CD4-positive, alpha-beta T cell treated with Interleukin-10 for 1 hour (primary cell): ENCODE results near the gene FUT7.

Experiments used
- DNase-seq: peaks from one replicate; pipeline ENCODE4 v3.0.0-alpha.2; 2020

The FUT7 gene

GRCh38 chr9:137031904-137032640 is at the start of gene FUT7:
Gene FUT7, minus strand, starts transcription at chr9:137032088. Its CDS starts 97 bp downstream, at chr9:137031991.
- DNase-seq, result peak; percentile 54

DNA sequence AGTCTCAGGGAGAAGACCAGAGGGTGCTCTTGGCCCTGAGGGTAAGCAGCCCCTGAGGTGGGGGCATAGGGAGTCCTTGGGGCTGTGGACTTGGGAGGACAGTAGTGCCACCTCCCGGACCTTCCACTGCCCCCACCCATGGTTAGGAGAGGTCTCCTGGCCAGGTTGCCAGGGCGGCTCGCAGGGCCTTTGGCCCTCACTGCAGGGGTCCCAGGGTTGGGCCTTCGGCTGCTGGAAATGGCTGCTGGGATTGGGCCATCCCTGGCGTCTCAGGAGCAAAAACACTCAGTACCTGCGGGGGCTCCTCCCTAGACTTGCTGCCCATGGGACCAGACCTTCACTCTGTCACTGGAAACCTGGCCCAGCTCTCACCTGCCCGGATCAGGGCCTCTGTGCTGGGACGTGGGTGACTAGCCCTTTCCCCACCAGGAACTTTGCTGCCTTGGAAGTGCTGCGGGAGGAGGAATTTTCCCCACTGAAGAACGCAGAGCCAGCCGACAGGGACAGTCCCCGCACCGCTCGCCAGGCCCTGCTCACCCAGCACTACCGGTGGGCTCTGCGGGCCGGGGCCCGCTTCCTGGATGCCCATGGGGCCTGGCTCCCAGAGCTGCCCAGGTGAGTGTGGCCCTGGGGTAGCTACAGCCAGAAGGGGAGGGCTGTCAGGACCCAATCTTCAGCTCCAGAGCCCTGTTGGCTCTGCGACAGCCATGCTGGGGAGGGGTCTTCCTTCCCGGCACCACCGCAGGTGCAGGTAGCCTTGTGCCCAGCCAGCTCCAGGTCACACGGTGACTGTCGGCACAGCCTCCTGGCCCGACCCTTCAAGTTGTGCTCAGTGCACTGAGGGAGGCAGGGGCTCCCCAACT is 48.6 kb upstream of the FUT7 start:
- DNase-seq, result no peak

- DNase-seq, result no peak
Measured at GRCh38 chr9:137079401-137079787, 47.5 kb upstream of the FUT7 start.

DNA sequence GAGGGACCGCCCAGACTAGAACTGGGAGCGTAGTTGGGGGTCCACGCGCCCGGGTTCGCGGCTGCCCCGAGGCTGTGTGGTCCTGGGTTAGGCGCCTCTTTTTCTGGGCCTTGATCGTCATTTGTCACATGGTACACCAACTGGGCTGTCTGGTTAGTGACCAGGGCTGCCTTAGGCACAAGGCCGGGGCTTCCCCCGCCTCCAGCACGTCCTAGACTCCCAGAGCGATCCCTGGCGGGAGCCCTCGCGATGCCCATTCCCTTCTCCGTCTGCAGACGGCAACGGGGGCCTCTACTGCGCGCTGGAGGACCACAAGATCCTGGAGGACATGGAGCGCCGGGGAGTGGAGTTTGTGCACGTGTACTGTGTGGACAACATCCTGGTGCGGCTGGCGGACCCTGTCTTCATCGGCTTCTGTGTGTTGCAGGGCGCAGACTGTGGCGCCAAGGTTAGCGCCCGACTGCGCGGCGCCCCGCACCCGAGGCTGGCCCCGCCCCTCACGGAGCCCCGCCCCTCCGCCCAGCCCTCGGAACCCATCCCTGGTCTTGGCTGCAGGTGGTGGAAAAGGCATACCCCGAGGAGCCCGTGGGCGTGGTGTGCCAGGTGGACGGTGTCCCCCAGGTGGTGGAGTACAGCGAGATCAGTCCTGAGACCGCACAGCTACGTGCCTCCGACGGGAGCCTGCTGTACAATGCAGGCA is 47.0 kb upstream of the FUT7 start:
- no peak for DNase-seq

DNA sequence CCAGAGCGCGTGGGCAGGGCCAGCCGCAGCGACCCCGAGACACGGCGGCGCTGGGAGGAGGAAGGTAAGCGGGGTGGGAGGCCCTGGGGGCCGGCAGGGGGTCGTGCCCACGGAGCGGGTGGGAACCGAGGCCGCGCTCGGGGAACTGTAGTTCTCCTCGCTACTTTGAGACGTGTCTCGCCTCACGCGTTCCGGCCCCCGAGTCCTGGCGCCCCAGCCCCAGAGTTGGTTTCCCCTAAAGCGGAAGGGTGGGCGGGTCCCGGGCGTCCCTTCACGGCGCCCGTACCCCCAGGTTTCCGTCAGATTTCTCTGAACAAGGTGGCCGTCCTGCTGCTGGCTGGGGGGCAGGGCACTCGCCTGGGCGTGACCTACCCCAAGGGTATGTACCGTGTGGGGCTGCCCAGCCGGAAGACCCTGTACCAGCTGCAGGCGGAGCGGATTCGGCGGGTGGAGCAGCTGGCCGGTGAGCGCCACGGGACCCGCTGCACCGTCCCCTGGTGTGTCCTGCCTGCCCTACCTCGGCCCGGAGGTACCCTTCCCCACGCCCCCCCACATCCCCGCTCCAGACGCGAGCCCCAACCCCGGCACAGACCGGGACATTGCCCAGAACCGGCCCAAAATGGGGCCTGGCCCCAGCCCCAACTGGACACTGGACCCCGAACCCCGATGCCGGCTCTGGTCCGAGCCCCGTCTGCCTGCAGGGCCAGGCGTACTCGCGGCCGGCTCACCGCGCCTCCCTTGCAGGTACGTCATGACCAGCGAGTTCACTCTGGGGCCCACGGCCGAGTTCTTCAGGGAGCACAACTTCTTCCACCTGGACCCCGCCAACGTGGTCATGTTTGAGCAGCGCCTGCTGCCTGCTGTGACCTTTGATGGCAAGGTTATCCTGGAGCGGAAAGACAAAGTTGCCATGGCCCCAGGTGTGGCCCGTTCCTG is 46.1 kb upstream of the FUT7 start:
- DNase-seq, result peak; percentile 48

DNA sequence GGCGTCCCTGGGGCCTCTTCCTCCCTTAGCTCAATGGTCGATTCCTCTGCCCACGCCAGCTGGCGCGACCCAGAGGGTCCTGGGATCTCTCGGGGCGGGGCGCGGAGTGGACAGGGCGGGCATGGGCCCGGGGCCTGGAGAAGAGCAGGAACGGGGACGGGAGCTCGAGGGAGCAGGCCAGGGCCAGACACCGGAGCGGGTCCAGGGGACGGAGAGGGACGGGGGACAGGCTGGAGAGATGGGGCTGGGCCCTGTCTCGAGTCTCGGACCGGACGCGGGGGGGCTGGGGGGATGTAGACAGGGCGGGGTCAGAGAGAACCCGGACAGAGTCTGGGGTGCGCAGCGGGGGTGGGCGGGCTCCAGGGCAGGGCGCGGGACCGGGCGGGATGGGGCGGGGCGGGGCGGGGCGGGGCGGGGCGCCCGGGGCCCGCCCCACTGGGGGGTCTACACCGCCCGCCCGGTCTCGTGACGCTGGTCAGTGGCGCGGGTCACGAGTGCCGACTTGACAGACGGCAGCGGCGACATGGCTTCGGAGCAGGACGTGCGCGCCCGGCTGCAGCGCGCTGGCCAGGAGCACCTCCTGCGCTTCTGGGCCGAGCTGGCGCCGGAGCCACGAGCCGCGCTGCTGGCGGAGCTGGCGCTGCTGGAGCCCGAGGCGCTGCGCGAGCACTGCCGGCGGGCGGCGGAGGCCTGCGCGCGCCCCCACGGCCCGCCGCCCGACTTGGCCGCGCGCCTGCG is 45.3 kb upstream of the FUT7 start, which contains the start of gene UAP1L1:
Gene UAP1L1, plus strand, starts transcription at position 508 of the 738 bp plus-strand sequence. Its CDS starts 16 bp downstream, at position 524.
- DNase-seq, result peak; percentile 70

DNA sequence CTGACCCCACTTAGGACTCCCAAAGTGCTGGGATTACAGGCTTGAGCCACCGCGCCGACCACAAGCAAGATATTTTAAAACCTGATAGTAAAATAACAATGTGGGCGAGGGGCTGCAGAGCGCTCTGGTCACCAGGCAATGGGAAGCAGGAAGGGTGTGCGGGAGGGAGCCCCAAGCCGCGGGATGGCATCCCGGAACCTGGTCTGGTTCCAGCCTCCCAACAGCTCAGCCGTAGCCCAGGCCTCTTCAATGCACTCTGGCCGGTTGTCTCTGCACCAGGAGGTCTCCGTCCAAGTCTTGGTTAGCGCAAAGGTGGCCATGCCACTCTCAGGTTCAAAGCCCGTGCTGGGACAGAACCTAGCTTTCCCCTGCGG is 44.7 kb upstream of the FUT7 start:
- DNase-seq, result no peak

GRCh38 chr9:137075275-137075775 is 43.4 kb upstream of the FUT7 start:
- no peak for DNase-seq

DNA sequence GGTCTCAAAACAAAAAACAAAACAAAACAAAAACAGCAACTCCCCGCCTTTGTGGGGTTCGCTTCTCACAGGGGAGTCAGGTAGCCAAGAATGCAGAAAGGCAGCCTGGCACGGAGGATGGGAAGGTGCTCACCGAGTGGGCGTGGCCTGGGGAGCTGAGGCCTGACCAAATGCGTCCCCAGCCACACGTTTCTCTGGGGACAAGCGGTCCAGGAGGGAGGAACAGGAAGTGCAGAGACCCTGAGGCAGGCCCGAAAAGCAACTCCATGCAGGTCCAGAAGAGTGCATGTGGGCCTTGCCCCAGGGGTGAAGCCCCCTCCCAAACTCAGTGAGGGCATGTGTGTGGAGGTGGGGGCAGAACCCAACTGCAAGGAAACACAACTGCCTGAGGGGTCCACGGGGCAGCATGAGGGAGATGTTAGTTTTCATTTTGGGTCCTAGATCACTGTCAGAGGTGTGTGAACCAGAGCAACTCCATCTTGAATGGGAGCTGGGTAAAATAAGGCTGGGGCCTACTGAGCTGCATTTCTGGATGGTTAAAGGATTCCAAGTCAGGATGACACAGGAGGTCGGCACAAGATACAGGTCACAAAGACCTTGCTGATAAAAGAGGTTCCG is 42.9 kb upstream of the FUT7 start:
- no peak for DNase-seq

DNA sequence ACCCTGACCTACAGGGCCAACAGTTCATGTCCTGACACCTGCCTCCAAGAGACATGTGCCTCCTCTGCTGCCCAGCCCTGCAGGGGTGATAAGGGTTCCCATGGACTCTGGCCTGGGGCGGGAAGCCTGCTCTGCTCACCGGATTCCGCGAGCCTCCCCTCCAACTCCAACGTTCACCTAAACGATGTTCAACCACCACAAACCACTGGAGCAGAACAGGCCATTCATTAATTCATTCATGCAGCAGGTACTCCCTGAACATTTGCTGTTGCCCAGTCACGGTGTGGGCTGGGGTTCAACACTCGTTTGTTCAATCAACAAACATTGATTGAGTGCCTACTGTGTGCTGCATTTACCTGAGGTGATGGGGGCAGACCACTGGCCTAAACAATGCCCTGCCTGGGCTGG is 42.1 kb upstream of the FUT7 start:
- DNase-seq, result no peak

- DNase-seq, result no peak
Measured at GRCh38 chr9:137071282-137071681, 39.4 kb upstream of the FUT7 start.

- no peak for DNase-seq
Measured at GRCh38 chr9:137070906-137071275, 39.0 kb upstream of the FUT7 start.

DNA sequence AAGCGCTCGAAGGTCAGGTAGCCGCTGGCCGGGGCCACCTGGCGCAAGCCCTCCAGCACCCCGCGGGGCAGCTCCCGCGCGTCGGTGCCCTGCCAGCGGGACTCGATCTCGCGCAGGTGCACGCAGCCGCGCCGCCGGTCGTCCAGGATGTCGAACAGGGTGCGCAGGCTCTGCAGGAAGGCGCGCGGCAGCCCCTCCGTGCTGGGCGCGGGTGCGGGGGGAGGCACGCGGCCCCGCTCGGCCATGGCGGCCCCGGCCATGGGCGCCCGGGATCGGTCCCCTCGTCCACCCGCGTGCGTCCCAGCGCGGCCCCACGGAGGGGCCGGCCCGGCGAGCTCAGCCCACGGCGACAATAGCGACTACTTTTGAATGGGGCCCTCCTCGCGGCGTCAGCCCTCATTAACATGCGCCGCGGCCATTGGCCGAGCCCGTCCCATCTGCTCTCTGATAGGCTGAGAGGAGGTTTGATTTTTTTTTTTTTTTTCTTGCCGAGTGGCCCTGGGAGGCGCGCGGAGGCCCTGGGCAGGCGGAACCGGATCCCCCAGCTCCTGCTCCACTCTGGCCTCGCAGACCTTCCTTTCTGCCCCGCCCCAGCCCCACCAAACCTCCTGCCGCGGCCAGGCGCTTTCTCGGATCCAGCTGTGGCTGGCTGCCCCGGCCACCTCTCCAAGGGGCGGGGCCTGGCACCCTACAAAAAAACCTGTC is 38.5 kb upstream of the FUT7 start, which contains the start of gene SAPCD2:
Gene SAPCD2, minus strand, starts transcription at position 357 of the 705 bp plus-strand sequence. Its CDS starts 97 bp downstream, at position 260.
- peak; percentile 88 for DNase-seq

DNA sequence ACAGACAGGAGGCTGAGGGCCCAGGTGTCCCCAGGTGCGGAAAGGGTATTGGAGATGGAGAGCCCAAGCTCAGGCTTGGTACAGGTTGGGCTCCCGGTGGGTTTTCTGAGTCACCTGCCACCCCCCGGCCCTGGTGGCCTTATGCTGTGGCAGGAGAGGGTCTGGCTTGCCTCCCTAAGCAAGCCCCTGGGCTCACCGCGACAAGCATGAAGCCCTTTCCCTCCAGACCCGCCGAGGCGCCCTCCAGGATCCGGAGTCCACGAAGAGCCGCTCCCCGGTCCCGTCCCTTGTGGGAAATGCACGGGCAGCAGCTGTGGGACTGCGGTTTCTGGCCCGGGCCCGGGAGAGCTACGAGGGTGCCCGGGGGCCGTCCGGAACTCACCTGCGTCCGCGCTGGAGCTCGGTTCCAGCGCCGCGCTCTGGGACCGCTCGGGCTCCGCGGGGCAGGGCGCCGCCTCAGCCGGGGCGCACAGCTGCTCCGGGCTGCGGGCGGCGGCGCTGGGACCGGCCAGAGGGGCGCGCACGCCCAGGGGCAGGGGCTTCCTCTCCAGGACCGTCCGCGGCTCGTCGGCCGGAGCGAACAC is 37.7 kb upstream of the FUT7 start:
- no peak for DNase-seq

GRCh38 chr9:137068539-137069507 is 36.9 kb upstream of the FUT7 start:
- no peak for DNase-seq

DNA sequence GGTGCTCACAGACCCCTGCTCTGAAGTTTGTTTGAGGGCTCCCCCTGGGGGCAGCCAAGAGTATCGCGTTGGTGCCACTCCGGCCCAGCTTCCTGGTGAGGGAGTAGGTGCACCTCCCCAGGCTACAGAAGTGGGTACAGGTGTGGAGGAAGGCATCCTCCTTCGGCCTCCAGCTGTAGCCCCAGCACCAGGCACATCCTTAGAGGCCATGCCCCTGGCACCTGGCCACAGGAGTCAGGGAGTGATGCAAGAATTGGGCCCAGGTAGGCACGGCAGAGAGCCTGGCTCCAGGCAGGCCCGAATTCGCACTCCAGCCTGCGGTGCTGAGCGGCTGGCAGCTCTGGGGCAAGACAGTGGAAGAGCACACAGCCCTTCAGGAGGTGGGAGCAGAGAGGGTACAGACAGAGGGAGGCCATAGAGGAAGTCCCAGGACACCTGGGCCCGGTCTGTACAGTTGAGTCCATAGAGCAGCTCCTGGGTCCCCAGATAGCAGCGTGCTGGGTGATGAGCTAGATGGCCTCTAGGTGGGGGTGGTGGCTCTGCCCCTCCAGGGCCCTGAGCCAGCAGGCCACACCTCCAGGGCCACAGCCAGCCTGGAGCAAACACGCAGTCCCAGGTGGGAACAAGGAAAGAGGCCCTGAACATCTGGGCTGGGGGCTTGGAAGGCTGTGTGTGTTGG is 36.1 kb upstream of the FUT7 start:
- peak; percentile 92 for DNase-seq

GRCh38 chr9:137066096-137066861 is 34.4 kb upstream of the FUT7 start:
- DNase-seq, result no peak
